ENCODE measurements around the gene CREB5.

DNA sequence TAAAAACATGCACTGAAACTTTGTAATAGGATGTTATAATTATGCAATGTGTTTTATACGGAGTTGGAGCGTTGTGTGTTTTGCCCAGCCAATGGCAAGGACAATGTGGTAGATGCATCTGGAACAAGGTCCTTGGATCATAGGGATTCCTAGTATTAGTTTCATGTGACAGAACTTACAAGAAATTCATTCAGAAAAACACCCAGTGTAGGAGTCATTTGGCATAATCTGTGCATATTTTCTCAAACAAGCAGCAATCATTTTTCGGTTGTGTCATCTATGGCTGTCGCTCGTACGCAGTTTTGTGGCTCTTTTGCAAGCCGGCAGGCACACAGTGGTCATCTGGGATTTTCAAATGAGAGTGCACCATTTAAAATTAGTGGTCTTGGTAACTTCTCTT is 19.8 kb downstream of the CREB5 start:
- TF ChIP-seq, protein P1, sequence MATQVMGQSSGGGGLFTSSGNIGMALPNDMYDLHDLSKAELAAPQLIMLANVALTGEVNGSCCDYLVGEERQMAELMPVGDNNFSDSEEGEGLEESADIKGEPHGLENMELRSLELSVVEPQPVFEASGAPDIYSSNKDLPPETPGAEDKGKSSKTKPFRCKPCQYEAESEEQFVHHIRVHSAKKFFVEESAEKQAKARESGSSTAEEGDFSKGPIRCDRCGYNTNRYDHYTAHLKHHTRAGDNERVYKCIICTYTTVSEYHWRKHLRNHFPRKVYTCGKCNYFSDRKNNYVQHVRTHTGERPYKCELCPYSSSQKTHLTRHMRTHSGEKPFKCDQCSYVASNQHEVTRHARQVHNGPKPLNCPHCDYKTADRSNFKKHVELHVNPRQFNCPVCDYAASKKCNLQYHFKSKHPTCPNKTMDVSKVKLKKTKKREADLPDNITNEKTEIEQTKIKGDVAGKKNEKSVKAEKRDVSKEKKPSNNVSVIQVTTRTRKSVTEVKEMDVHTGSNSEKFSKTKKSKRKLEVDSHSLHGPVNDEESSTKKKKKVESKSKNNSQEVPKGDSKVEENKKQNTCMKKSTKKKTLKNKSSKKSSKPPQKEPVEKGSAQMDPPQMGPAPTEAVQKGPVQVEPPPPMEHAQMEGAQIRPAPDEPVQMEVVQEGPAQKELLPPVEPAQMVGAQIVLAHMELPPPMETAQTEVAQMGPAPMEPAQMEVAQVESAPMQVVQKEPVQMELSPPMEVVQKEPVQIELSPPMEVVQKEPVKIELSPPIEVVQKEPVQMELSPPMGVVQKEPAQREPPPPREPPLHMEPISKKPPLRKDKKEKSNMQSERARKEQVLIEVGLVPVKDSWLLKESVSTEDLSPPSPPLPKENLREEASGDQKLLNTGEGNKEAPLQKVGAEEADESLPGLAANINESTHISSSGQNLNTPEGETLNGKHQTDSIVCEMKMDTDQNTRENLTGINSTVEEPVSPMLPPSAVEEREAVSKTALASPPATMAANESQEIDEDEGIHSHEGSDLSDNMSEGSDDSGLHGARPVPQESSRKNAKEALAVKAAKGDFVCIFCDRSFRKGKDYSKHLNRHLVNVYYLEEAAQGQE (IDR thresholded peaks at IDR 0.05; ENCODE audit: low read depth), result no peak
- no peak for TF ChIP-seq RAD21 (IDR thresholded peaks at IDR 0.05; ENCODE audit: low read depth)
- TF ChIP-seq TEAD4 (IDR thresholded peaks at IDR 0.05), result no peak
